CD14-positive monocyte (primary cell): ENCODE results near the gene GREB1. TPM values are rescaled to one million over a fixed set of nuclear protein-coding genes. Genes with fewer than 3 reads are reported as not detected.

Experiments used
- DNase-seq, 3 donors: peaks; one replicate each; pipeline ENCODE4 v3.0.0-alpha.2; 2011 to 2022
- H2AFZ ChIP-seq: 2 replicates; pipeline ENCODE4 v1.6.0; 2012; ENCODE audit warnings: mild to moderate bottlenecking, low read depth, low read length, inconsistent platforms; ENCODE audit not compliant: insufficient read depth, poor library complexity, severe bottlenecking
- H3K27ac ChIP-seq, 2 donors: 1 replicate in 1 of 2; 2 replicates in 1 of 2; pipeline ENCODE4 v1.5.1; 2012 to 2013; ENCODE audit warnings: low read length in 2 of 2, control low read depth in 1 of 2, inconsistent platforms in 1 of 2, low read depth in 1 of 2, mild to moderate bottlenecking in 1 of 2
- H3K27me3 ChIP-seq, 2 donors: one replicate each; pipeline versions ENCODE4 v1.6.0 to v1.6.1; 2011 to 2013; ENCODE audit warnings: low read length in 2 of 2; ENCODE audit not compliant: control insufficient read depth in 2 of 2, insufficient read depth in 2 of 2
- H3K36me3 ChIP-seq, 2 donors: replicated peaks in 1 of 2; 1 replicate in 1 of 2; 2 replicates in 1 of 2; pipeline versions ENCODE4 v1.5.1 to v1.6.1; 2012 to 2013; ENCODE audit warnings: low read length in 2 of 2, control low read depth in 1 of 2, inconsistent platforms in 1 of 2, mild to moderate bottlenecking in 1 of 2; ENCODE audit not compliant: insufficient read depth in 2 of 2, control insufficient read depth in 1 of 2
- H3K4me1 ChIP-seq, 2 donors: 1 replicate in 1 of 2; 2 replicates in 1 of 2; pipeline versions ENCODE4 v1.5.1 to v1.6.1; 2012 to 2013; ENCODE audit warnings: low read length in 2 of 2, control low read depth in 1 of 2, inconsistent platforms in 1 of 2, mild to moderate bottlenecking in 1 of 2, moderate library complexity in 1 of 2; ENCODE audit not compliant: insufficient read depth in 2 of 2, control insufficient read depth in 1 of 2
- H3K4me2 ChIP-seq: replicated peaks from 2 replicates; pipeline ENCODE3; 2012; ENCODE audit warnings: low read length, moderate library complexity, mild to moderate bottlenecking; ENCODE audit not compliant: poor library complexity, severe bottlenecking; ENCODE audit errors: extremely low read depth
- H3K4me3 ChIP-seq, 3 experiments: fragments of 200-600 bp in 1 of 3; sonication (generic) in 1 of 3; replicated peaks in 1 of 3; 1 replicate in 2 of 3; 2 replicates in 1 of 3; pipeline ENCODE4 v1.5.1; 2011 to 2013; ENCODE audit warnings: low read length in 3 of 3, mild to moderate bottlenecking in 3 of 3, control low read depth in 2 of 3, low read depth in 2 of 3, inconsistent platforms in 1 of 3, moderate library complexity in 1 of 3
- H3K79me2 ChIP-seq: 2 replicates; pipeline ENCODE4 v1.6.0; 2012; ENCODE audit warnings: mild to moderate bottlenecking, control low read depth, inconsistent platforms, low read length, moderate library complexity; ENCODE audit not compliant: insufficient read depth
- H3K9ac ChIP-seq: 2 replicates; pipeline ENCODE4 v1.6.0; 2017; ENCODE audit warnings: low read length, mild to moderate bottlenecking; ENCODE audit not compliant: insufficient read depth, poor library complexity, severe bottlenecking
- H3K9me3 ChIP-seq, 2 donors: replicated peaks in 1 of 2; 1 replicate in 1 of 2; 2 replicates in 1 of 2; pipeline versions ENCODE4 v1.5.1 to v1.6.1; 2012 to 2013; ENCODE audit warnings: low read length in 2 of 2, control low read depth in 1 of 2; ENCODE audit not compliant: control insufficient read depth in 1 of 2, insufficient read depth in 1 of 2
- H4K20me1 ChIP-seq: 2 replicates; pipeline ENCODE4 v1.6.0; 2012; ENCODE audit warnings: mild to moderate bottlenecking, low read length, control low read depth, moderate library complexity; ENCODE audit not compliant: insufficient read depth
- H3K27ac Mint-ChIP-seq, 7 donors: one replicate each; pipeline ENCODE4 v1.8.0; 2020; ENCODE audit warnings: mild to moderate bottlenecking in 7 of 7, mixed read lengths in 7 of 7, moderate library complexity in 6 of 7, inconsistent platforms in 2 of 7
- H3K27me3 Mint-ChIP-seq, 3 donors: one replicate each; pipeline ENCODE4 v1.8.0; 2021 to 2022; ENCODE audit warnings: low read depth in 3 of 3, mild to moderate bottlenecking in 3 of 3, mixed read lengths in 3 of 3, moderate library complexity in 3 of 3, inconsistent platforms in 1 of 3
- H3K36me3 Mint-ChIP-seq, 2 donors: one replicate each; pipeline ENCODE4 v1.8.0; 2020; ENCODE audit warnings: mixed read lengths in 2 of 2, inconsistent platforms in 1 of 2, mild to moderate bottlenecking in 1 of 2
- H3K4me1 Mint-ChIP-seq: one replicate; pipeline ENCODE4 v1.8.0; 2020; ENCODE audit warnings: mild to moderate bottlenecking, mixed read lengths
- H3K4me3 Mint-ChIP-seq, 2 donors: one replicate each; pipeline ENCODE4 v1.8.0; 2020; ENCODE audit warnings: mild to moderate bottlenecking in 2 of 2, mixed read lengths in 2 of 2, moderate library complexity in 1 of 2
- H3K9me3 Mint-ChIP-seq, 7 donors: one replicate each; pipeline ENCODE4 v1.8.0; 2020 to 2022; ENCODE audit warnings: mixed read lengths in 7 of 7, mild to moderate bottlenecking in 6 of 7, moderate library complexity in 6 of 7, inconsistent platforms in 2 of 7
- WGBS: methylation state at CpG from one replicate; pipeline ENCODE4 v1.1.5; 2013; ENCODE audit warnings: missing lambda C conversion rate; ENCODE audit not compliant: insufficient coverage; 5-methylcytosine and 5-hydroxymethylcytosine counted together
- intact Hi-C, 2 donors: fragments of 100-400 bp; cut with micrococcal nuclease; formaldehyde crosslinking; loops; one replicate each; pipeline versions ENCODE4 v1.15.0 to v1.15.1; 2023
- polyA plus RNA-seq, 3 donors: library from polyadenylated mRNA; depleted of rRNA in 1 of 3; unstranded in 2 of 3; stranded (reverse) in 1 of 3; fragments of 300-500 nt in 2 of 3; fragments of >200 nt in 1 of 3; fragmentation: Illumina TruSeq in 2 of 3; gene quantifications; 1 replicate in 2 of 3; 2 replicates in 1 of 3; pipeline ENCODE4 v1.2.3, GENCODE V29; 2012 to 2021
- TF ChIP-seq, protein P1 (sequence below): fragments of 200-600 bp; IDR thresholded peaks from one replicate; pipeline ENCODE4 v1.8.0; 2022; ENCODE audit warnings: antibody characterized with exemption, mild to moderate bottlenecking

GREB1 gene
- polyA plus RNA-seq, 3 donors: not detected

DNA sequence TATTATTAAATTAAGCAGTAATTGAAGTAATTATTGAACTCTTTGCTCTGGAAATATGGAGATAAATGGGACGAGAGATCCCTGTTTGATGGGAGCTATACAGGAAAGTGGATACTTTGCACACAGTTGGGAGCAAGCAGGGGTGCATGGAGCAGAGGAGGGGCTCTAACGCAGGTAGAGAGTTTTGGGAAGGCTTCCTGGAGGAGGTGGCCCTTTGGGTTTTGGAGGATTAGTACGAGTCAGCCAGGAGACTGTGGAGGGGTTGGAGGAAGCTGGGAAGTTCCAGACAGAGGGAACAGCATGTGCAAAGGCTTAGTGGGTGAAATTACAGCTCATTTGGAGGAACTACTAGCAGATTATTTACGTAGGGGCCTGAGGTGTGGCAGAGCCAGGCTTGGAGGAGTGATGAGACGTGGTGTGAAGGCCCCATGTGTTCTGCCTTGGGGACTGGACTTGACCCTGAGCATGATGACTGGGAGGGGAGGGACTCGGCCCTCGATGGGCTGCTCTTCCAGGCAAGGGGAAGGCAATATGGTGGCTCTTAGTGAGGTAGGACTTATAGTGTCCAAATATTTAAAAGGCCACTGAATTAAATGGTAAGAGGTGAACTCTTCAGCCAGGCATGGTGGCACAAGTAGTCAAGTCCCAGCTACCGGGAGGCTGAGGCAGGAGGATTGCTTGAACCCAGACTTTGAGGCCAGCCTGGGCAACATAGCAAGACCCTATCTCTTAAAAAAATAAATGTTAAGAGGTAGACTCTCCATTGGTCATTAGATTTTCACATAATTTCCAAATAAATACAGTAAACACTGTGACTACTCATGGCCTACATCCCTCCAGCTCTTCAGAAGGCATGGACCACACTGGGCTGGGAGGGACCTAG, 30.2 kb downstream of the GREB1 start:
- Histone ChIP-seq H3K9me3 (no peaks in the 10 kb centered on the region), H2AFZ (no peak overlapping the region), H3K79me2 (no peaks in the 10 kb centered on the region), H3K4me2 (no peak overlapping the region), H3K36me3 (no peaks in the 10 kb centered on the region), H3K4me3 (no peak overlapping the region), H3K4me1 (no peaks in the 10 kb centered on the region), H3K27ac (no peak overlapping the region), H3K9ac (no peak overlapping the region), H3K27me3 (no peaks in the 10 kb centered on the region), H4K20me1 (no peaks in the 10 kb centered on the region)
- Mint-ChIP-seq H3K4me3 (no peak overlapping the region), H3K4me1 (no peaks in the 10 kb centered on the region), H3K36me3 (no peaks in the 10 kb centered on the region), H3K9me3 (no peaks in the 10 kb centered on the region), H3K27ac (no peak overlapping the region), H3K27me3 (peaks cover 8 to 13% (median 11%) of the 10 kb centered on the region in 3 donors)
- no peak for DNase-seq
- TF ChIP-seq, protein P1, sequence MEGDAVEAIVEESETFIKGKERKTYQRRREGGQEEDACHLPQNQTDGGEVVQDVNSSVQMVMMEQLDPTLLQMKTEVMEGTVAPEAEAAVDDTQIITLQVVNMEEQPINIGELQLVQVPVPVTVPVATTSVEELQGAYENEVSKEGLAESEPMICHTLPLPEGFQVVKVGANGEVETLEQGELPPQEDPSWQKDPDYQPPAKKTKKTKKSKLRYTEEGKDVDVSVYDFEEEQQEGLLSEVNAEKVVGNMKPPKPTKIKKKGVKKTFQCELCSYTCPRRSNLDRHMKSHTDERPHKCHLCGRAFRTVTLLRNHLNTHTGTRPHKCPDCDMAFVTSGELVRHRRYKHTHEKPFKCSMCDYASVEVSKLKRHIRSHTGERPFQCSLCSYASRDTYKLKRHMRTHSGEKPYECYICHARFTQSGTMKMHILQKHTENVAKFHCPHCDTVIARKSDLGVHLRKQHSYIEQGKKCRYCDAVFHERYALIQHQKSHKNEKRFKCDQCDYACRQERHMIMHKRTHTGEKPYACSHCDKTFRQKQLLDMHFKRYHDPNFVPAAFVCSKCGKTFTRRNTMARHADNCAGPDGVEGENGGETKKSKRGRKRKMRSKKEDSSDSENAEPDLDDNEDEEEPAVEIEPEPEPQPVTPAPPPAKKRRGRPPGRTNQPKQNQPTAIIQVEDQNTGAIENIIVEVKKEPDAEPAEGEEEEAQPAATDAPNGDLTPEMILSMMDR: no peak
- WGBS: 100% methylated on average over 7 of the region's 8 CpGs
- intact Hi-C loops: no loop called here

DNA sequence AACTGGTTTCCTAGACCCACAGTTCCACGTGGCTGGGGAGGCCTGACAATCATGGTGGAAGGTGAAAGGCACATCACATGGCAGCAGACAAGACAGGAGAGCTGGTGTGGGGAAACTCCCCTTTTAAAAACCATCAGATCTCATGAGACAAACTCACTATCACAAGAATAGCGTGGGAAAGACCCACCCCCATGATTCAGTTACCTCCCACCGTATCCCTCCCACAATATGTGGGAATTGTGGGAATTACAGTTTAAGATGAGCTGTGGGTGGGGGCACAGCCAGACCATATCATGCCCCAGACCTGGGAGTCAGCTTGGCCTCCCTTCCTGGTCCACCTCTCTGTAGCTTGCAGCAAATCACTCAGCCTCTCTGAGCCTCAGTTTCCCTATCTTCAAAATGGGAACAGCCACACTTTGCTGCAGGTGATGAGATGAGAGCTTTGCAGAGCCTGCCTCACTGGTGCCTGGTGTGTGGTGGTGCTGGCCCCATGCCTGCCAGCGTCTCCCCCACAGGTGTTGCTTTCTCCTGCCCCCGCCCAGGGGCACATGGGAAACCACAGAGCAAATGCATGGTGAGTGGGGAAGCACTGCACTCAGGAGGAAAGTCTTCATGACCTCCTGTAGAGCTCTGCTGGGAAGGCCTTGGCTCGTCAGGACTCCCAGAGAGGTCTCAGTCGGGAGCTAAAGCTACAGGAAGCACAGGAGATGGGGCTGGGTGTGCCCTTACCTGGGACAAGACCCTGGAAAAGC, 31.1 kb downstream of the GREB1 start:
- no peak overlapping the region for H3K4me3 Mint-ChIP-seq
- no peaks in the 10 kb centered on the region for H3K36me3 ChIP-seq

More for the DNA sequence above, 31.1 kb downstream of the GREB1 start:
- peaks cover 4 to 12% (median 8%) of the 10 kb centered on the region in 3 donors for H3K27me3 Mint-ChIP-seq
- no peaks in the 10 kb centered on the region for H3K4me1 Mint-ChIP-seq
- Histone ChIP-seq H3K4me1 (no peaks in the 10 kb centered on the region), H3K9ac (no peak overlapping the region), H3K4me3 (no peak overlapping the region), H2AFZ (no peak overlapping the region), H4K20me1 (no peaks in the 10 kb centered on the region), H3K9me3 (no peaks in the 10 kb centered on the region), H3K27ac (no peak overlapping the region), H3K79me2 (no peaks in the 10 kb centered on the region), H3K27me3 (no peaks in the 10 kb centered on the region), H3K4me2 (no peak overlapping the region)
- no peaks in the 10 kb centered on the region for H3K36me3 Mint-ChIP-seq
- TF ChIP-seq, protein P1: no peak
- no peaks in the 10 kb centered on the region for H3K9me3 Mint-ChIP-seq
- no peak overlapping the region for H3K27ac Mint-ChIP-seq
- no peak for DNase-seq
- intact Hi-C loops: no loop called here
- 82% methylated on average over 5 of the region's 7 CpGs for WGBS
